Measurements from ENCODE around the gene GLS2.
"Not testable (repeated sequence)": the region's sequence is repeated elsewhere in the genome, so short reads cannot be mapped to it uniquely, and the experiment has no call there.

The GLS2 gene

DNA sequence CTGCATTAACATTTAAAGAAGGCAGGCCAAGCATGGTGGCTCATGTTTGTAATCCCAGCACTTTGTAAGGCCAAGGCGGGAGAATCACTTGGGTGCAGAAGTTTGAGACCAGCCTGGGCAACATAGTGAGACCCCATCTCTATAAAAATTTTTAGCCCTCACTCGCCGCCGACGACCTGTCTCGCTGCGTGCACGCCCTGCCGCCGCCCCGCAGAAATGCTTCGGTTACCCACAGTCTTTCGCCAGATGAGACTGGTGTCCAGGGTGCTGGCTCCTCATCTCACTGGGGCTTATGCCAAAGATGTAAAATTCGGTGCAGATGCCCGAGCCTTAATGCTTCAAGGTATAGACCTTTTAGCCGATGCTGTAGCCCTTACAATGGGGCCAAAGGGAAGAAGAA, 22.8 kb upstream of the GLS2 start:
- no peak for TF ChIP-seq CTCF (IDR thresholded peaks at IDR 0.05; ENCODE audit: insufficient read depth, low read depth, low read length, missing control alignments)
- DNase-seq (ENCODE audit: low read depth) = no peak
- no peak overlapping the region for H3K4me3 ChIP-seq (ENCODE audit: low read length)

DNA sequence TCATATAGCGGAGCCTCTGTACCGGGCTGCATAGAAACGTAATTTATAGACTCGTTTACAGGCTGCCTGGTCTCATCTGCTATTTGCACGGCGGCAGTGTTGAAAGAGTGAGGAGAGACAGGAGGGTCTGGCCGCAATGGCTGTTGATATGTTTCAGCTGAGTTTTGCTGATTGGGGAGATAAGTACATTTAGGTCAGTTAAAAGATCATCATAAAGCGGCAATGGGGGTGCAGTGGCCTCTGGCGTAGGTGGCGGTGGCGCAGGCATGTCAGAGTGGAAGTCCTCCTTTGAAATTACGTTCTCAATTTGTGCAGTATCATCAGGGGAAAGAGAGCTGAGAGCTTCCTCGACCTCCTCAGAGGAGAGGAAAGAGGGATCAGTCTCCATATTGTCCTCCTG, 11.9 kb upstream of the GLS2 start:
- H3K4me3 ChIP-seq (ENCODE audit: low read length); DNase-seq (ENCODE audit: low read depth): not testable (repeated sequence)

DNA sequence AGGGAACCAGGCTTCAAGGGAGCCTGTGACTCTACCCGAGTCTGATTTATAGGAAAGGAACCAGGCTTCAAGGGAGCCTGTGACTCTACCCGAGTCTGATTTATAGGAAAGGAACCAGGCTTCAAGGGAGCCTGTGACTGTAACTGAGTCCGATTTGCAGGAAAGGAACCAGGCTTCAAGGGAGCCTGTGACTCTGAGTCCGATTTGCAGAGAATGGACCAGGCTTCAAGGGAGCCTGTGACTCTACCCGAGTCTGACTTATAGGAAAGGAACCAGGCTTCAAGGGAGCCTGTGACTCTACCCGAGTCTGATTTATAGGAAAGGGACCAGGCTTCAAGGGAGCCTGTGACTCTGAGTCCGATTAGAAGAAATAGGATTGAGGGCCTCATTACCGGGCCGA, 11.5 kb upstream of the GLS2 start:
- not testable (repeated sequence) for H3K4me3 ChIP-seq (ENCODE audit: low read length); DNase-seq (ENCODE audit: low read depth)

DNA sequence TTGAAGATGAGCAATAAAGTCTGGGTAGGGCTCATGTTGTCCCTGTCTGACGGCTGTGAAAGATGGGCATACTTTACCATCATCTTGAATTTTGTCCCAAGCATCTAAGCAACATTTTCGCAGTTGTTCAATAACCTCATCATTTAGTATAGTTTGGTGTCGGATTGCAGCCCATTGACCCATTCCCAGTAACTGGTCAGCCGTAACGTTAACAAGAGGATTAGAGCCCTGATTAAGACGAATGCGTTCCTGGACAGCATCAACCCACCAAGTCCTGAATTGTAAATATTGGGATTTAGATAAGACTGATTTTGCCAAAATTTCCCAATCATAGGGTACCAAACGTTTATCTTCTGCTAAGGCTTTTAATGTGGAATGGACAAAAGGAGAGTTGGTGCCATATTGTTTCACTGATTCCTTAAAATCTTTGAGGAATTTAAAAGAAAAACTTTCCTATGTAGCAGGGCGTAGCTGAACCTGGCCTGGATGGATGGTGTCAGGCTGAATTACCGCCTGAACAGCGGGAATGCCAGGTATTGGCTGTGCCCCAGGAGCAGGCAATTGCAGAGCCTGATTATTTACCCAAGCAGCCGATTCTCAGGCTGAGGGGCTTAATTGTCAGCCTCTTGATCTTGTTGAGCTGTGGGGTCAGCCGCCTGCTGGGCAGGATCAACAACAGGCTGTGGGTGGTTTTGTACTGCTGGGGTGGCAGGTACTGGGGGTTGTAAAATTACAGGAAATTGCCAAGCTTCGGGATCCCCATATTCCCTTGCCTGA, 10.4 kb upstream of the GLS2 start:
- not testable (repeated sequence) for DNase-seq (ENCODE audit: low read depth); H3K4me3 ChIP-seq (ENCODE audit: low read length)

- not testable (repeated sequence) for DNase-seq (ENCODE audit: low read depth); H3K4me3 ChIP-seq (ENCODE audit: low read length)
- TF ChIP-seq CTCF (IDR thresholded peaks at IDR 0.05; ENCODE audit: insufficient read depth, low read depth, low read length, missing control alignments) = peak; percentile 51
These were observed 8.7 kb upstream of the GLS2 start for GRCh38 chr12:56496704-56497103.

GRCh38 chr12:56494481-56494880, 6.5 kb upstream of the GLS2 start:
- not testable (repeated sequence) for H3K4me3 ChIP-seq (ENCODE audit: low read length); DNase-seq (ENCODE audit: low read depth)

DNA sequence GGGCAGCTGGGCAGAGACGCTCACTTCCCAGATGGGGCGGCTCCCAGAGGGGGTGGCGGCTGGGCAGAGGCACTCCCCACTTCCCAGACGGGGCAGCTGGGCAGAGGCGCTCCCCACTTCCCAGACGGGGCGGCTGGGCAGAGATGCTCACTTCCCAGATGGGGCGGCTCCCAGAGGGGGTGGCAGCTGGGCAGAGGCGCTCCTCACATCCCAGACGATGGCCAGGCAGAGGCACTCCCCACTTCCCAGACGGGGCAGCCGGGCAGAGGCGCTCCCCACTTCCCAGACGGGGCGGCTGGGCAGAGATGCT, 6.1 kb upstream of the GLS2 start:
- DNase-seq (ENCODE audit: low read depth); H3K4me3 ChIP-seq (ENCODE audit: low read length): not testable (repeated sequence)

- not testable (repeated sequence) for H3K4me3 ChIP-seq (ENCODE audit: low read length); DNase-seq (ENCODE audit: low read depth)
These were observed 5.6 kb upstream of the GLS2 start for GRCh38 chr12:56493409-56494105.

- no peak for TF ChIP-seq CTCF (IDR thresholded peaks at IDR 0.05; ENCODE audit: insufficient read depth, low read depth, low read length, missing control alignments)
- H3K4me3 ChIP-seq (ENCODE audit: low read length) = no peak overlapping the region
- no peak for DNase-seq (ENCODE audit: low read depth)
These were observed 2.4 kb upstream of the GLS2 start for GRCh38 chr12:56490360-56490759.

- peak; percentile 39 for DNase-seq (ENCODE audit: low read depth)
- TF ChIP-seq CTCF (IDR thresholded peaks at IDR 0.05; ENCODE audit: insufficient read depth, low read depth, low read length, missing control alignments) = no peak
- peak overlapping the region; percentile 58 for H3K4me3 ChIP-seq (ENCODE audit: low read length)
These were observed 417 bp downstream of the GLS2 start for GRCh38 chr12:56487448-56488040.

Measured in epithelial cell of esophagus (primary cell).